OCI-LY7 (cell line): Measurements from ENCODE around the gene OR6C65. TPM values are rescaled to one million over a fixed set of nuclear protein-coding genes. Genes with fewer than 3 reads are reported as not detected.
"Not testable (repeated sequence)": the region's sequence is repeated elsewhere in the genome, so short reads cannot be mapped to it uniquely, and the experiment has no call there.

Experiments
- BruUV-seq: library from RNA; stranded (reverse); fragments of 400-500 nt; replicated peaks from 2 replicates; lab custom pipeline; 2021; lab: Mats Ljungman, UMichigan
- CTCF ChIA-PET: fragments of 300-600 bp; sonication (Branson Sonifier 250); formaldehyde crosslinking; loops from one replicate; lab custom pipeline; 2022; ENCODE audit warnings: antibody characterized with exemption; ENCODE audit not compliant: unreplicated experiment; lab: Charles Lee
- POLR2A ChIA-PET: fragments of 300-600 bp; sonication (Branson Sonifier 250); formaldehyde crosslinking; loops from one replicate; lab custom pipeline; 2022; ENCODE audit warnings: antibody characterized with exemption; lab: Charles Lee
- DNase-seq: peaks from one replicate; pipeline ENCODE4 v3.0.0-alpha.2; 2015; ENCODE audit warnings: low spot score
- H2AFZ ChIP-seq: fragments of 200-600 bp; sonication (generic), shearing (Covaris generic); 2 replicates; pipeline ENCODE4 v1.6.1; 2014; ENCODE audit warnings: mild to moderate bottlenecking, antibody characterized with exemption, low read length, moderate library complexity
- H3K27ac ChIP-seq: fragments of 200-600 bp; sonication (generic); 2 replicates; pipeline ENCODE4 v1.5.1; 2014; ENCODE audit warnings: mixed run types, low read depth, mild to moderate bottlenecking, moderate library complexity, low read length, inconsistent platforms; ENCODE audit not compliant: poor library complexity, severe bottlenecking
- H3K36me3 ChIP-seq: fragments of 200-600 bp; sonication (generic); 2 replicates; pipeline ENCODE4 v1.6.1; 2014; ENCODE audit warnings: mild to moderate bottlenecking, antibody characterized with exemption, low read length, moderate library complexity, mixed read lengths; ENCODE audit not compliant: insufficient read depth
- H3K4me1 ChIP-seq: fragments of 200-600 bp; sonication (generic); 2 replicates; pipeline ENCODE4 v1.5.1; 2014; ENCODE audit warnings: mild to moderate bottlenecking, low read length; ENCODE audit not compliant: insufficient read depth, poor library complexity, severe bottlenecking
- H3K4me2 ChIP-seq: fragments of 200-600 bp; sonication (generic); 2 replicates; pipeline ENCODE4 v1.6.1; 2014; ENCODE audit warnings: mild to moderate bottlenecking, low read length
- H3K4me3 ChIP-seq: fragments of 200-600 bp; sonication (generic); 2 replicates; pipeline ENCODE4 v1.5.1; 2014; ENCODE audit warnings: mild to moderate bottlenecking, low read depth, low read length; ENCODE audit not compliant: poor library complexity, severe bottlenecking
- H3K79me2 ChIP-seq: fragments of 200-600 bp; sonication (generic); 2 replicates; pipeline ENCODE4 v1.6.1; 2016; ENCODE audit warnings: low read depth, mild to moderate bottlenecking, low read length, moderate library complexity, mixed read lengths; ENCODE audit not compliant: insufficient read depth
- H3K9me2 ChIP-seq: fragments of 200-600 bp; sonication (generic); 2 replicates; pipeline ENCODE4 v1.6.1; 2016; ENCODE audit warnings: mild to moderate bottlenecking, low read length, mixed read lengths; ENCODE audit not compliant: insufficient read depth
- H3K9me3 ChIP-seq: fragments of 200-600 bp; sonication (generic); 2 replicates; pipeline ENCODE4 v1.6.1; 2014; ENCODE audit warnings: mild to moderate bottlenecking, mixed run types, low read length, mixed read lengths
- H4K20me1 ChIP-seq: fragments of 200-600 bp; sonication (generic); 2 replicates; pipeline ENCODE4 v1.6.1; 2014; ENCODE audit warnings: mild to moderate bottlenecking, antibody characterized with exemption, low read length, moderate library complexity, mixed read lengths; ENCODE audit not compliant: insufficient read depth
- CTCF ChIP-seq: fragments of 200-600 bp; sonication (generic); conservative IDR thresholded peaks from 2 replicates; pipeline ENCODE4 v1.5.1; 2014; ENCODE audit warnings: mild to moderate bottlenecking, antibody characterized with exemption, low read length, moderate library complexity, mixed read lengths
- EZH2phosphoT487 ChIP-seq: fragments of 200-600 bp; sonication (generic); IDR thresholded peaks from 2 replicates; pipeline ENCODE4 v1.6.1; 2018; ENCODE audit warnings: low read depth, borderline replicate concordance, mild to moderate bottlenecking, mixed run types, antibody characterized with exemption, low read length, moderate library complexity, mixed read lengths
- intact Hi-C: fragments of 100-400 bp; cut with micrococcal nuclease; formaldehyde crosslinking; loops from one replicate; pipeline ENCODE4 v1.10.0; 2022; ENCODE audit not compliant: unreplicated experiment
- total RNA-seq, 2 experiments: library from RNA; depleted of rRNA in 1 of 2; stranded (reverse); fragments of >200 nt in 1 of 2; shearing (Covaris generic) in 1 of 2; gene quantifications; 2 replicates each; pipeline ENCODE4 v1.2.3, GENCODE V29; 2014 to 2022

OR6C65 gene
- total RNA-seq, 2 experiments from 2014 or later = not detected

- no peaks in the 10 kb centered on the region for H3K36me3 ChIP-seq
- no peak overlapping the region for H3K4me3 ChIP-seq
- H3K9me2 ChIP-seq = no peaks in the 10 kb centered on the region
- H3K4me2 ChIP-seq = no peak overlapping the region
- TF ChIP-seq CTCF = no peak
- no peak for TF ChIP-seq EZH2phosphoT487
- H3K4me1 ChIP-seq = no peaks in the 10 kb centered on the region
- H4K20me1 ChIP-seq = no peaks in the 10 kb centered on the region
- no peaks in the 10 kb centered on the region for H3K9me3 ChIP-seq
- BruUV-seq = no TSS peak
- intact Hi-C loops = no loop called here
- H3K79me2 ChIP-seq = no peaks in the 10 kb centered on the region
- no peak overlapping the region for H2AFZ ChIP-seq
- no peak overlapping the region for H3K27ac ChIP-seq
- CTCF ChIA-PET = no interaction called here
- POLR2A ChIA-PET = no interaction called here
- DNase-seq = no peak
These were observed 28.3 kb downstream of the OR6C65 start for GRCh38 chr12:55428331-55429243.

GRCh38 chr12:55441233-55441632 is 40.9 kb downstream of the OR6C65 start:
- H3K4me2 ChIP-seq, BruUV-seq, H3K4me3 ChIP-seq, H3K79me2 ChIP-seq, H3K9me2 ChIP-seq, H3K27ac ChIP-seq, POLR2A ChIA-PET, H2AFZ ChIP-seq, CTCF ChIA-PET, H3K9me3 ChIP-seq, intact Hi-C loops, H3K36me3 ChIP-seq, H4K20me1 ChIP-seq, H3K4me1 ChIP-seq: not testable (repeated sequence)
- DNase-seq = peak; percentile 17

GRCh38 chr12:55443776-55444175 is 43.4 kb downstream of the OR6C65 start, which contains the start of gene OR6C2:
Gene OR6C2 (plus strand): TSS chr12:55444076. CDS start chr12:55452214, 8,138 bp downstream.
- no peak for DNase-seq
- Histone ChIP-seq H4K20me1 (no peaks in the 10 kb centered on the region), H3K9me2 (no peaks in the 10 kb centered on the region), H3K4me3 (no peak within 1 kb of the TSS), H3K4me1 (no peaks in the 10 kb centered on the region), H3K36me3 (no peaks in the 10 kb centered on the region), H3K79me2 (no peaks in the 10 kb centered on the region), H2AFZ (no peak within 1 kb of the TSS), H3K9me3 (no peaks in the 10 kb centered on the region), H3K4me2 (no peak within 1 kb of the TSS), H3K27ac (no peak within 1 kb of the TSS)
- ChIA-PET CTCF (no interaction called here), POLR2A (interaction anchor here (1.0 kb wide), 1 partner anchor 25 kb away, joined by 3 read pairs; no protein-coding TSS in a partner anchor)
- intact Hi-C loops = no loop called here
- BruUV-seq = no TSS peak
- TF ChIP-seq CTCF = no peak
- TF ChIP-seq EZH2phosphoT487 = no peak
